Peyer's patch (tissue), 4 donors: ENCODE results near the gene LSM8.

Experiments
- POLR2A ChIP-seq, 2 donors: fragments of 450-650 bp; IDR thresholded peaks; one replicate each; pipeline ENCODE4 v1.5.1; 2017; ENCODE audit warnings: antibody characterized with exemption in 2 of 2, mild to moderate bottlenecking in 2 of 2, moderate library complexity in 2 of 2
- TF ChIP-seq, protein P1 (sequence below), 6 experiments: fragments of 450-650 bp in 4 of 6; fragments of 200-600 bp in 2 of 6; sonication (generic) in 1 of 6; IDR thresholded peaks; one replicate each; pipeline ENCODE4 v1.5.1; 2017 to 2019; ENCODE audit warnings: antibody characterized with exemption in 6 of 6, mild to moderate bottlenecking in 3 of 6, moderate library complexity in 1 of 6

DNA sequence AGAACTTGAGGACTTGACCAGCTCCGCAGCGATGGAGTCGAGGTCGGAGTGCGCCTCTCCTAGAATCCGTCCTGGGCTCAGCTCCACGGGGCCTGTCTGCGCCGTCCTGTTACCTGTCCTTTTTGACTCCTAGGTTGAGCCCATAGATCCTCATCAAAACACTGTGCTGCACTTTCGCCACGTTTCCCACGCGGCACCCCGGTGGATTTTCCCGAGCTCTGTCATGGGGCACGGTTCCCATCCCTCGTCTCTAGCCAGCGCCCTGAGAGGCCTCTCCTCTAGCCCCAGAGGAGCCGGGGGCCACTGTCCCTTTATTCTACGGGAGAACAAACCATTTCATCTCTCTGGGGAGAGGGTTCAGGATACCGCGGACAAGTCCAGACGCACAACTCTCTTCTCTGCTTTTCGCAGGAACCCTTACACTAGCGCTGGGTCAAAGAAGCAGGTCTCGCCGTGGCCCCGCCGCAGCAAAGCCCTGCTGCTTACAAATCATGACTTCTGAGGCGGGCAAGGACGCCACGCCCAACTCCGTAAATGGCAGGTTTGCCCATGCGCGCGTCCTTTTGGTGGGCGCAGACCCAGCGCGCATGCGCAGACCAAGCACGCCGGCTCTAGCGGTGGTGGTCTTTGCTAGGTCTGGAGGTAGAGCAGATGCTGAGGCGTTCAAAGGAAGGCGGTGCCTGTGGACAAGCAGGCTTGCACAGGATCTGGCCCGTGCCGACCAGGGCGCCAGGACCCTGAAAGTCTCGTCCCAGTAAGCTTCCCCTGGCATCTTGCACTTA is 30.3 kb downstream of the LSM8 start:
- TF ChIP-seq, protein P1, sequence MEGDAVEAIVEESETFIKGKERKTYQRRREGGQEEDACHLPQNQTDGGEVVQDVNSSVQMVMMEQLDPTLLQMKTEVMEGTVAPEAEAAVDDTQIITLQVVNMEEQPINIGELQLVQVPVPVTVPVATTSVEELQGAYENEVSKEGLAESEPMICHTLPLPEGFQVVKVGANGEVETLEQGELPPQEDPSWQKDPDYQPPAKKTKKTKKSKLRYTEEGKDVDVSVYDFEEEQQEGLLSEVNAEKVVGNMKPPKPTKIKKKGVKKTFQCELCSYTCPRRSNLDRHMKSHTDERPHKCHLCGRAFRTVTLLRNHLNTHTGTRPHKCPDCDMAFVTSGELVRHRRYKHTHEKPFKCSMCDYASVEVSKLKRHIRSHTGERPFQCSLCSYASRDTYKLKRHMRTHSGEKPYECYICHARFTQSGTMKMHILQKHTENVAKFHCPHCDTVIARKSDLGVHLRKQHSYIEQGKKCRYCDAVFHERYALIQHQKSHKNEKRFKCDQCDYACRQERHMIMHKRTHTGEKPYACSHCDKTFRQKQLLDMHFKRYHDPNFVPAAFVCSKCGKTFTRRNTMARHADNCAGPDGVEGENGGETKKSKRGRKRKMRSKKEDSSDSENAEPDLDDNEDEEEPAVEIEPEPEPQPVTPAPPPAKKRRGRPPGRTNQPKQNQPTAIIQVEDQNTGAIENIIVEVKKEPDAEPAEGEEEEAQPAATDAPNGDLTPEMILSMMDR (IDR thresholded peaks at IDR 0.05): no peak
- no peak for TF ChIP-seq POLR2A (IDR thresholded peaks at IDR 0.05)
